ENCODE data around the gene PLD6.
A peak's percentile ranks its signal among the peaks of the same experiment; 100 is the strongest.
"Not testable (repeated sequence)": the region's sequence is repeated elsewhere in the genome, so short reads cannot be mapped to it uniquely, and the experiment has no call there.

The PLD6 gene

DNA sequence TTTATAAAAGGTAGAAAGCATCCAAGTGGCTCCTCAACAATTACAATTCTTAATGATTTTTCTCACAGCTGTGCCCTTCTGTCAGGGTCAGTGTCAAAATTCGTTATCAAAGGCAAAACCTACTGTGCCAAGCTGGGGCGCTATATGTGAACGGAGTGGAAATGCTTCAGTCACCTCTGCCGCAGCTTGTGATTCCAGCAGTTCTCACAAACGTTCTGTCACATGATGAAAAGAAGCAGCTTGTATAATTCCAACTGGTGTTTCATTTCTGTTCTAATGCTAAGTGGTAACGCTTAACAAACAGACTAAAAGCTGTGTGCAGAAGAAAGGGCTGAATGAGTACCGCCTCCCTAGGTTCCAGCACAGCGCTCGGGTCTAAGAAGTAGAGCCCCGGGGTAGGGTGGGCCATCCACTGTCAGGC is 14.2 kb downstream of the PLD6 start:
- H3K4me1 Mint-ChIP-seq: peaks cover 7% of the 10 kb centered on the region
- no peak overlapping the region for H3K4me3 Mint-ChIP-seq
- H3K36me3 Mint-ChIP-seq: peaks cover 26% of the 10 kb centered on the region
- H3K27ac Mint-ChIP-seq: peak overlapping the region; percentile 45
- DNase-seq (ENCODE audit: low spot score in 2 of 2) (no peak), ATAC-seq (no peak)
- no peaks in the 10 kb centered on the region for H3K9me3 Mint-ChIP-seq

- no peak for DNase-seq (ENCODE audit: low spot score in 2 of 2)
- Mint-ChIP-seq H3K36me3 (peaks cover 26% of the 10 kb centered on the region), H3K4me3 (no peak overlapping the region), H3K9me3 (no peaks in the 10 kb centered on the region), H3K4me1 (peaks cover 12% of the 10 kb centered on the region), H3K27ac (peak overlapping the region; percentile 45)
- no peak for ATAC-seq
These were observed 14.8 kb downstream of the PLD6 start for GRCh38 chr17:17191346-17191792.

DNA sequence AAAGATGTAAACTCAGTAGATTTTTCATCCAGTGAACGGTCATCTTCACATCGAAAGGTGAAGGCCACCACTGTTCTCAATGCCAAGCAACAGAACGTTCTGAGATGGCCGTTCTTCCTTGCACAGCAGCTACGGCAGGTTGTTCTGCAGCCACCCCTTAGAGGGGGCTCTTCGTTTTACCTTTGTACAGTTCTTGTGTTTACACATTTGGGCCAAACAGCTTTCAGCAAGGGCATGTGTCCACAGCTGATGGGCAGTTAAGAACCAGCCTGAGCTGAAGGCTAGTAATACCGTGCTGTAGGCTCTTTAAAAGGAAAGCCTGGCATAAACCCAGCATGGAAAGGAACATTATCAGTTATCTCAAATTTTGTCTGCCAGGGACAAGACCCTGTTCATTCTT is 15.9 kb downstream of the PLD6 start:
- Mint-ChIP-seq H3K4me3 (no peak overlapping the region), H3K4me1 (peaks cover 24% of the 10 kb centered on the region), H3K27ac (no peak overlapping the region), H3K9me3 (no peaks in the 10 kb centered on the region), H3K36me3 (peaks cover 37% of the 10 kb centered on the region)
- no peak for ATAC-seq
- DNase-seq (ENCODE audit: low spot score in 2 of 2): no peak

GRCh38 chr17:17189559-17189958 is 16.6 kb downstream of the PLD6 start:
- Mint-ChIP-seq H3K27ac (no peak overlapping the region), H3K4me1 (peaks cover 30% of the 10 kb centered on the region), H3K4me3 (no peak overlapping the region), H3K9me3 (no peaks in the 10 kb centered on the region), H3K36me3 (peaks cover 43% of the 10 kb centered on the region)
- no peak for DNase-seq (ENCODE audit: low spot score in 2 of 2)
- ATAC-seq: no peak

GRCh38 chr17:17188586-17188985 is 17.5 kb downstream of the PLD6 start:
- ATAC-seq (no peak), DNase-seq (ENCODE audit: low spot score in 2 of 2) (no peak)
- H3K4me1 Mint-ChIP-seq: peaks cover 40% of the 10 kb centered on the region
- no peak overlapping the region for H3K4me3 Mint-ChIP-seq
- no peaks in the 10 kb centered on the region for H3K9me3 Mint-ChIP-seq
- no peak overlapping the region for H3K27ac Mint-ChIP-seq
- peaks cover 53% of the 10 kb centered on the region for H3K36me3 Mint-ChIP-seq

GRCh38 chr17:17186551-17187505 is 19.3 kb downstream of the PLD6 start:
- H3K4me1 Mint-ChIP-seq: peaks cover 49% of the 10 kb centered on the region
- no peaks in the 10 kb centered on the region for H3K9me3 Mint-ChIP-seq
- peaks cover 65% of the 10 kb centered on the region for H3K36me3 Mint-ChIP-seq
- H3K4me3 Mint-ChIP-seq: peak overlapping the region; percentile 60
- ATAC-seq: no peak
- no peak for DNase-seq (ENCODE audit: low spot score in 2 of 2)
- peak overlapping the region; percentile 92 for H3K27ac Mint-ChIP-seq

GRCh38 chr17:17186051-17186450 is 20.1 kb downstream of the PLD6 start:
- Mint-ChIP-seq H3K4me3 (peak overlapping the region; percentile 60), H3K9me3 (no peaks in the 10 kb centered on the region), H3K27ac (peak overlapping the region; percentile 92), H3K4me1 (peaks cover 57% of the 10 kb centered on the region), H3K36me3 (peaks cover 73% of the 10 kb centered on the region)
- ATAC-seq: peak; percentile 86
- DNase-seq (ENCODE audit: low spot score in 2 of 2): peak in 1 of 2 donors; percentile 72

DNA sequence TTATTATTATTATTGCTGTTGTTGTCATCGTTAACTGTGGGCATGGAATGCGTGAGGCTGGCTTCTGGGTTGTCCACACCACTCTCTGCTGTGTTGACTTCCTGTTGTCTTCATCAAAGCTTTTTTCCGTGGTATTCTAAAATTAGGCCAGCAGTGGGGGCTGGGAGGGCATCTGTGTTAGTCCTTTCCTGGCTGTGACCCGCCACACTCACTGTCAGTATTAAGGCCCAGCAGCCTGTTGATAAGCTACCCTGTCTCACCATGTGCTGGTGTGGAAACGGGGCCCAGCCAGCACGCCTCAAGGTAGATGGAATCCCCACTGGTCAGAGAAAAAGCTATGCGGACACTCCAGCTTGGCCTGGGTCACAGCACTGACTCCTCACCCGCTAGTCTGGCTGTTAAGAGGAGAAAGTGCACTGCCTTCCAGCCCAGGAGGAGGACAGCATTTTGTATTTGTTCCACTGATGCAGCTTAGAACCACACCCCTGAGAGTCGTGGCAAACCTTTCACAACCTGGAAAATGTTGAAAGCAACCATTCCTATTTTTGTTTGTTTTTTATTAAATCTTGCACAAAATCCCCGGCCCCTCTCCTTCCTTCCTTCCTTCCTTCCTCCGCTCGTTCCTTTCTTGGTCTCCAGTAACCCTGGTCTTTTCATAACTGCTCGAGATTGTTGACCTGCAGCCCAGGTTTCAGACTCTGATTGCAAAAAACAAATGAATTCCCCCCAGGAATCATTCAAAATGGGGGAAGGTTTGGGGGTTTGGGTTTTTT is 21.0 kb downstream of the PLD6 start:
- H3K36me3 Mint-ChIP-seq: peaks cover 81% of the 10 kb centered on the region
- peak; percentile 39 for ATAC-seq
- H3K4me3 Mint-ChIP-seq: peak overlapping the region; percentile 60
- peak overlapping the region; percentile 92 for H3K27ac Mint-ChIP-seq
- not testable (repeated sequence) for DNase-seq (ENCODE audit: low spot score in 2 of 2); H3K9me3 Mint-ChIP-seq
- H3K4me1 Mint-ChIP-seq: peaks cover 66% of the 10 kb centered on the region

GRCh38 chr17:17183744-17184143 is 22.4 kb downstream of the PLD6 start:
- no peak for DNase-seq (ENCODE audit: low spot score in 2 of 2)
- no peaks in the 10 kb centered on the region for H3K9me3 Mint-ChIP-seq
- H3K4me3 Mint-ChIP-seq: peak overlapping the region; percentile 60
- no peak for ATAC-seq
- peak overlapping the region; percentile 92 for H3K27ac Mint-ChIP-seq
- H3K4me1 Mint-ChIP-seq: peaks cover 77% of the 10 kb centered on the region
- H3K36me3 Mint-ChIP-seq: peaks cover 84% of the 10 kb centered on the region

- peak overlapping the region; percentile 98 for H3K27ac Mint-ChIP-seq
- H3K4me1 Mint-ChIP-seq: peaks cover 84% of the 10 kb centered on the region
- ATAC-seq (no peak), DNase-seq (ENCODE audit: low spot score in 2 of 2) (no peak)
- H3K9me3 Mint-ChIP-seq: no peaks in the 10 kb centered on the region
- peaks cover 84% of the 10 kb centered on the region for H3K36me3 Mint-ChIP-seq
- H3K4me3 Mint-ChIP-seq: peak overlapping the region; percentile 76
These were observed 23.5 kb downstream of the PLD6 start for GRCh38 chr17:17182598-17183136.

DNA sequence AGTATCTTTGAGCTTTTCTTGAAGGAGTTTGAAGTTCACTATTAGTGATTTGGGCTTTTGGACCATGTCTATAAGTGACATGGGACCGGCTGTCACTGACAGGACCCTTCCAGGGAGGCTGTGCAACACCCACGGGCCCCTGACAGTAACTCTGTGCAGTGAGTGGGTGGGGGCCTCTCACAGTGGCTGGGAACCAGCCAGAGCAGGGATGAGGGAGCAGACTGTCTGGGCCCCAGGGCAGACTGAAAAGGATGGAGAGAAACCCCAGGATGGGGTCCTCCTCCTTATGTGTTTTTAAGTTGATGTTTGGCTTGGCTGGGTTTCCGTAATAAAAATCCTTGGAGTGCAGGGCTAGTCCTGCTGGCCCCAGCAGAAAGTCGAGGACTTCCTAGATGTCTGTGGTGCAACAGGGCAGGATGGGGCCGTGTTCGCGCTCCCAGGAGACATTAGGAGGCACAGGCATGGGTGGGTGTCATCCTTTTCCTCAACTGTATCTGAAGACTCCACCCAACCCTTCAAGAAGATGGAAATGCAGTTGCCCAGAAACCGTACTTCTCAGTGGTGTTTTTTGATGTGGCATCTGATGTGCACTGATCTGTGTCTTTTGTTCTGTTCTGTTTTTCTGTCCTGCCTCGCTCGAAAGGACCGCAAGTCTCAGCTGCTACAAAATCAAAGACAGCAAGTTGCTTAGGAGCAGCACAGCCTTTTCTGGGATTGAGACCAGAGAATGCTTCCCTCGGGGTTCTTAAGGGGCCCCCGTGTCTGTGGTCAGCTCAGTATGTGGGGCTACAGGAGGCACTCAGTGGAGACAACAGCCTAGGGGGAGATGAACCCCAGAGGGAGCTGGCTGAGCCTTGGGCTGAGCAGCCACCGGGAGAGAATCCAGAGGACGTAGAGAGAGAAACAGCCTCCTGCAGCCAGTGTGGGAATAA is 24.2 kb downstream of the PLD6 start:
- Mint-ChIP-seq H3K9me3 (no peaks in the 10 kb centered on the region), H3K4me1 (peaks cover 82% of the 10 kb centered on the region), H3K36me3 (peaks cover 87% of the 10 kb centered on the region), H3K4me3 (peak overlapping the region; percentile 76), H3K27ac (peak overlapping the region; percentile 98)
- ATAC-seq: no peak
- no peak for DNase-seq (ENCODE audit: low spot score in 2 of 2)

DNA sequence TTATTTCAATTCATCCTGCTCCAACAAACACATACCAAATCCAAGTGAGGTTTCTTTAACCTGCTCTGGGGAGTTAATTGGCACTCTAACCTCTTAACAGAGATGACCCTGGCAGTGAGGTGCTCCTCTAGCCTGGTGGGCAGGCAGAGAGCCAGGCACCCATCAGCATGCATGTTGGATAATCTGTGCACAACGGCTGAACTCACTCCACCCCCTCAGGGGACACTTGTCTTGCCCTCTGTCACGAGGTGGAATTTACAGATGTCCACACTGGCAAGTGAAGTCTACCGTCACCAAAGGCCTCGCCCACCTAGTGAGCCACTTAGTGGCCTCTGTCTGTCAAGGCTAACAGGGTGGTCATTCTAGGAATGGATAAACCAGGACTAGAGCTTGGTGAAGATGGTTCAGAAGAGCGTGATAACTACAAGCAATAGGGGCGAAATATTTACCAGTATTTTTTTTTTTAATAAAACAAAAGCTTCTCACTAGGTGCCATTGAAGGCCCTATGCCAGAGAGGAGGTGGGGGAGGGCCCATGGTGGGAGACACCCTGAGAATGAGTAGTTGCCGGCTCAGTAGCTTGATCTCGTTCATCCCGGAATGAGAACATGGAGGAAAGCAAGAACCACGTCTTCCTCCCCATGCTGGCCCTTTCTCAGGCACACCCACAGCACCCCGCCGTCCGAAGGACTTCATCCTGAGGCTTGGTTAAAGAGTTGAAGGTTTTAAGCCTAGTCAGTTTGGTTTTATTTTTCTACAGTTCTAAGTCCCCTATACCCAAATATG is 25.2 kb downstream of the PLD6 start:
- peak overlapping the region; percentile 98 for H3K27ac Mint-ChIP-seq
- H3K36me3 Mint-ChIP-seq: peaks cover 94% of the 10 kb centered on the region
- ATAC-seq: no peak
- peaks cover 82% of the 10 kb centered on the region for H3K4me1 Mint-ChIP-seq
- H3K4me3 Mint-ChIP-seq: peak overlapping the region; percentile 76
- no peaks in the 10 kb centered on the region for H3K9me3 Mint-ChIP-seq
- no peak for DNase-seq (ENCODE audit: low spot score in 2 of 2)

DNA sequence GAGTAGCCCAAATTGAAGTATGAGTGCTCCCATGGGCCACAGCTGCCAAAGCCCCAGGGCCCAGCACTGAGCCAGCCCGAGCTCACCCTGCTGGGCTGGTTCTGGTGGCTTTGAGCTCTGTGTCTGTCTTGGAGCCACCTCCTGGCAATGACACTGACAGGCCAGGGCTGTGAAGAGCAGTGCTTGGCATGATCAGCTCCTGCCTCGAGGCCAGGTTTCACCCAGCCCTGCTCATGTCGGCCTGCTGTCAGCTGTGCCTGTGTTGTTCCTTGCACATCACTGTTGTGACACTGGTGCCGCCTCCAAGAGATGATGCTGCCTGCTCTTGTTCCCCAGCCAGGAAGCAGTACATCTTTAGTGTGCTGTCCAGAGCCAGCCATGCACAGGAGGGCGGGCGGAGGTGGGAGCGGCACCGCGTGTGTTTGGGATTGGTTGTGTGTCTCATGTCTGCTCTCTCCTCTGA is 26.0 kb downstream of the PLD6 start:
- H3K4me3 Mint-ChIP-seq: peak overlapping the region; percentile 76
- peak overlapping the region; percentile 98 for H3K27ac Mint-ChIP-seq
- peaks cover 94% of the 10 kb centered on the region for H3K36me3 Mint-ChIP-seq
- ATAC-seq: no peak
- H3K4me1 Mint-ChIP-seq: peaks cover 77% of the 10 kb centered on the region
- DNase-seq (ENCODE audit: low spot score in 2 of 2): no peak
- no peaks in the 10 kb centered on the region for H3K9me3 Mint-ChIP-seq

GRCh38 chr17:17179371-17179827 is 26.7 kb downstream of the PLD6 start:
- Mint-ChIP-seq H3K4me3 (peak overlapping the region; percentile 76), H3K9me3 (no peaks in the 10 kb centered on the region), H3K27ac (peak overlapping the region; percentile 98), H3K36me3 (peaks cover 94% of the 10 kb centered on the region), H3K4me1 (peaks cover 69% of the 10 kb centered on the region)
- ATAC-seq: peak; percentile 90
- peak in 1 of 2 donors; percentile 64 for DNase-seq (ENCODE audit: low spot score in 2 of 2)
